ENCODE results near the gene LSM7.
"Not testable (repeated sequence)": the region's sequence is repeated elsewhere in the genome, so short reads cannot be mapped to it uniquely, and the experiment has no call there.

The LSM7 gene

GRCh38 chr19:2287585-2288337, 40.6 kb downstream of the LSM7 start:
- FAIRE-seq (no peak), DNase-seq (ENCODE audit: insufficient read length, low spot score) (no peak)
- no peak for TF ChIP-seq CTCF (IDR thresholded peaks at IDR 0.05; ENCODE audit: insufficient read depth, missing control alignments)

DNA sequence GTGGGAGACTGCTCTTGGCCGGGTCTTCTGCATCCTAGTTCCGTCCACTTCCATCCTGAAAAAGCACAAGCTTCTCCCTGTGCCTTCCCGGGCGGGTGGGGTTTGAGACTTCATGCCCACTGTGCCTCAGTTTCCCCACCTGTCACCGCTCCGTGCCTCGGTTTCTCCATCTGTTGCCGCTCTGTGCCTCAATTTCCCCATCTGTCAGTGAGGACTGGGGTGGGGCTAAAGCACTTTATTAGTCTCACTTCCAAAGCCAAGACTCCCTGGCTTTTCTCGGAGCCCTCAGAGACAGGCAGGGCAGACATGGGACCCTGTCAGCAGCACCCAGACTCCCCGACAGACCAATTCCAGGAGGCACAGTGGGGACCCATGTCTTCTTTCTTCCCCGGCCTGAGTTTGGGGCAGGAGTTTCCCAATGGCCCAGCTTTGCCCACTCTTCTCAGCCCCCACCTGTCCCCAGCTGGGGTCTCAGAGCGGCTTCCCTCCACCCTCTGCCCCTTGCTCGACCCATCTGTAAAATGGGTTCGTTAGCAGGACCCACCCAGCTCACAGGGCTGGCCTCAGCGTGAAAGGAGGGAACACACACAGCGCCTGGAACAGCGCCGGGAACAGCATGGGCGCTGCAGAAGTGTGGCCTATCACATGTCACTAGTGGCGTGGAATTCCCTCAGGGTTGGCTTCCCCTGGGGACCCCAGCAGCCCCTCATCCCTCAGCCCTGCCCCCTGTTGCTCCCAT, 41.8 kb downstream of the LSM7 start:
- no peak for TF ChIP-seq CTCF (IDR thresholded peaks at IDR 0.05; ENCODE audit: insufficient read depth, missing control alignments)
- FAIRE-seq = no peak
- DNase-seq (ENCODE audit: insufficient read length, low spot score) = no peak

DNA sequence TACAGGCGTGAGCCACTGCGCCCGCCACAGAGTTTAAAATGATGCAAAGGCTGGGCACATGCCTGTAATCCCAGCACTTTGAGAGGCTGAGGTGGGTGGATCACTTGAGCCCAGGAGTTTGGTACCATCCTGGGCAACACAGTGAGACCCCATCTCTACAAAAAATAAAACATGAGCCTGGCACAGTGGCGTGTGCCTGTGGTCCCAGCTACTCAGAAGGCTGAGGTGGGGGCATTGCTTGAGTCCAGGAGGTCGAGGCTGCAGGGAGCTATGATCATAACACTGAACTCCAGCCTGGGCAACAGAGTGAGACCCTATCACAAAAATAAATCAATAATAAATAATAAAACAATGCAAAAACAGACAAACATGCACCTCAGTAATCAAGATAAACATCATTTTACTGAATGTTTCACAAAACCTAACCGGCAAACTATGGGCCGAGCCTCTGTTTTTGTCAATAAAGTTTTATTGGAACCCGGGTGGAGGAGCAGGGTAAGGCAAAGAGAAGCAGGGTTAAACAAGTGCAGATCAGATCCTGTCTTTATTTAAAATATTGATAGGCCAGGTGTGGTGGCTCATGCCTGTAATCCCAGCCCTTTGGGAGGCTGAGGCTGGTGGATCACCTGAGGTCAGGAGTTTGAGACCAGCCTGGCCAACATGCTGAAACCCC, 44.4 kb downstream of the LSM7 start:
- DNase-seq (ENCODE audit: insufficient read length, low spot score) = no peak
- no peak for FAIRE-seq
- no peak for TF ChIP-seq CTCF (IDR thresholded peaks at IDR 0.05; ENCODE audit: insufficient read depth, missing control alignments)

DNA sequence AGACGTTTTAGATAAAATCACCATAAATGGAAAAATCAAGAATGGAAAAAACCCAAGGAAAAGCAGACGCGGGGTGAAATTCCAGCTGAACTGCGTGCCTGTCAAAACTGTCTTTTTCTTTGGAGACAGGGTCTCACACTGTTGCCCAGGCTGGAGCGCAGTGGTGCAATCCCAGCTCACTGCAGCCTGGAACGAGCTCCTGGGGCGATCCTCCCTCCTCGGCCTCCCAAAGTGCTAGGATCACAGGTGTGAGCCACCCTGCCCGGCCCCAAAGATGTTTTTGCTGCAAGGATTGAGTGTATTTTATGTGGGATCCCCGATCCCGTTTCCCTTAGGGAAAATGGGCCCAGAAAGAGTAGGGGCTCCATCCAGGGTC, 45.5 kb downstream of the LSM7 start:
- FAIRE-seq = no peak
- TF ChIP-seq CTCF (IDR thresholded peaks at IDR 0.05; ENCODE audit: insufficient read depth, missing control alignments) = no peak

GRCh38 chr19:2282062-2282861, 46.1 kb downstream of the LSM7 start, which contains the start of gene PEAK3:
Gene PEAK3 (minus strand): TSS chr19:2282175. CDS start chr19:2280931, 1,244 bp downstream.
- FAIRE-seq (no peak), DNase-seq (ENCODE audit: insufficient read length, low spot score) (no peak)
- no peak for TF ChIP-seq CTCF (IDR thresholded peaks at IDR 0.05; ENCODE audit: insufficient read depth, missing control alignments)

More for the DNA sequence above, 45.5 kb downstream of the LSM7 start:
- DNase-seq (ENCODE audit: insufficient read length, low spot score) = no peak

DNA sequence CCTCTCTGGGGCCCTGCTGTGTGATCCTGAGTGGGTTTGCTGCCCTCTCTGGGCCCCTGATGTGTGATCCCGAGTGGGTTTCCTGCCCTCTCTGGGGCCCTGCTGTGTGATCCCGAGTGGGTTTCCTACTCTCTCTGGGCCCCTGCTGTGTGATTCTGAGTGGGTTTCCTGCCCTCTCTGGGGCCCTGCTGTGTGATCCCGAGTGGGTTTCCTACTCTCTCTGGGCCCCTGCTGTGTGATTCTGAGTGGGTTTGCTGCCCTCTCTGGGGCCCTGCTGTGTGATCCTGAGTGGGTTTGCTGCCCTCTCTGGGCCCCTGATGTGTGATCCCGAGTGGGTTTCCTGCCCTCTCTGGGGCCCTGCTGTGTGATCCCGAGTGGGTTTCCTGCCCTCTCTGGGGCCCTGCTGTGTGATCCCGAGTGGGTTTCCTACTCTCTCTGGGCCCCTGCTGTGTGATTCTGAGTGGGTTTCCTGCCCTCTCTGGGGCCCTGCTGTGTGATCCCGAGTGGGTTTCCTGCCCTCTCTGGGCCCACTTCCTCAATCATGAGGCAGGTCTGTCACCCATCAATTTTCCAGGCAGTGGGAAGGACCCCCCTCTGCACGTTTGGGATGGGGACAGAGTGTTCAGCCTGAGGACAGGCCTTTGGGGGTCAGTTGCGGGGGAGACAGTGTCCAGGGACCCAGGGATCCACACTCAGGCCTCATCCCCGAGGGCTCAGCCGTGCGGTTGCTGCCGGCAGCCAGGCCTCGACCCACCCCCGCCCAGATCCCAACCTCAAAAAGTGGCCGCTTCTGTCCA, 46.9 kb downstream of the LSM7 start:
- DNase-seq (ENCODE audit: insufficient read length, low spot score); FAIRE-seq: not testable (repeated sequence)

Measured in D721Med (cell line).